Measurements from ENCODE around the gene GUCY1A1. TPM values are rescaled to one million over a fixed set of nuclear protein-coding genes. Genes with fewer than 3 reads are reported as not detected.

GUCY1A1 gene, protein sequence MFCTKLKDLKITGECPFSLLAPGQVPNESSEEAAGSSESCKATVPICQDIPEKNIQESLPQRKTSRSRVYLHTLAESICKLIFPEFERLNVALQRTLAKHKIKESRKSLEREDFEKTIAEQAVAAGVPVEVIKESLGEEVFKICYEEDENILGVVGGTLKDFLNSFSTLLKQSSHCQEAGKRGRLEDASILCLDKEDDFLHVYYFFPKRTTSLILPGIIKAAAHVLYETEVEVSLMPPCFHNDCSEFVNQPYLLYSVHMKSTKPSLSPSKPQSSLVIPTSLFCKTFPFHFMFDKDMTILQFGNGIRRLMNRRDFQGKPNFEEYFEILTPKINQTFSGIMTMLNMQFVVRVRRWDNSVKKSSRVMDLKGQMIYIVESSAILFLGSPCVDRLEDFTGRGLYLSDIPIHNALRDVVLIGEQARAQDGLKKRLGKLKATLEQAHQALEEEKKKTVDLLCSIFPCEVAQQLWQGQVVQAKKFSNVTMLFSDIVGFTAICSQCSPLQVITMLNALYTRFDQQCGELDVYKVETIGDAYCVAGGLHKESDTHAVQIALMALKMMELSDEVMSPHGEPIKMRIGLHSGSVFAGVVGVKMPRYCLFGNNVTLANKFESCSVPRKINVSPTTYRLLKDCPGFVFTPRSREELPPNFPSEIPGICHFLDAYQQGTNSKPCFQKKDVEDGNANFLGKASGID
- total RNA-seq, result 0.32 and 0.43 TPM in 2 replicates

DNA sequence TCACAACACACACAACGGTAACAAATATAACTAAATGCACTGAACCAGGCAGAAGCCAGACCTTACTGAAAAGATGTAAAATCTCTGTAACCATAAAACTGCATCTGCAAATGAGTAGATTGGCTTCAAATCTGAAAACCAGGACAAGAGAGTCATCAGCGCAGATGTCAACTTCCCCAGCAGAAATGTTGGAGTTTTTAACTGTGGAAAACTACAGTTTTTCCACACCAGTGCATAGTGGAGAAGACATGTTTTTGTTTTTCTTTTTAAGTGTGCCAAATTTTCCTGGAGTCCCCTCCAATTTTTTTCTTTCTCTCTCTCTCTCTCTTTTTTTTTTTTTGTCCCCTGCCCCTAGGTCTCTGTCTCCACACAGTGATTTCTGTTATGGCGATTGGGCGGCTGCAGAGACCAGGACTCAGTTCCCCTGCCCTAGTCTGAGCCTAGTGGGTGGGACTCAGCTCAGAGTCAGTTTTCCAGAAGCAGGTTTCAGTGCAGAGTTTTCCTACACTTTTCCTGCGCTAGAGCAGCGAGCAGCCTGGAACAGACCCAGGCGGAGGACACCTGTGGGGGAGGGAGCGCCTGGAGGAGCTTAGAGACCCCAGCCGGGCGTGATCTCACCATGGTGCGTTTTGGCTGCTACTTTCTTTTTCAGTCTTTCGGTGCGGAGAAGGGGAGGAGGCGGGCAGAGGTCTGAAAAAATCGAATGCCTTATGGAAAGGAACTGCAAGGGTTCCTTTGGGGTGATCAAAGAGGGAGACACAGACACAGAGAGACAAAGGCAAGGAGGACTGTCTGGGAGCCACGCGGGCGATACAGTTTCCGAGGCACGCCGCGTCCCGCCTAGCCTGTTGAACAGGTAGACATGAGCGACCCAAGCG is at the start of gene GUCY1A1:
TSS of gene GUCY1A1 (plus strand) at position 505 of the 878 bp plus-strand sequence. CDS start 30,020 bp downstream, outside the sequence.
- DNase-seq (ENCODE audit: low read depth), result peak; percentile 17
- H3K4me3 ChIP-seq (ENCODE audit: low read depth, low read length), result peak within 1 kb of the TSS; percentile 60
- TF ChIP-seq, protein P1, sequence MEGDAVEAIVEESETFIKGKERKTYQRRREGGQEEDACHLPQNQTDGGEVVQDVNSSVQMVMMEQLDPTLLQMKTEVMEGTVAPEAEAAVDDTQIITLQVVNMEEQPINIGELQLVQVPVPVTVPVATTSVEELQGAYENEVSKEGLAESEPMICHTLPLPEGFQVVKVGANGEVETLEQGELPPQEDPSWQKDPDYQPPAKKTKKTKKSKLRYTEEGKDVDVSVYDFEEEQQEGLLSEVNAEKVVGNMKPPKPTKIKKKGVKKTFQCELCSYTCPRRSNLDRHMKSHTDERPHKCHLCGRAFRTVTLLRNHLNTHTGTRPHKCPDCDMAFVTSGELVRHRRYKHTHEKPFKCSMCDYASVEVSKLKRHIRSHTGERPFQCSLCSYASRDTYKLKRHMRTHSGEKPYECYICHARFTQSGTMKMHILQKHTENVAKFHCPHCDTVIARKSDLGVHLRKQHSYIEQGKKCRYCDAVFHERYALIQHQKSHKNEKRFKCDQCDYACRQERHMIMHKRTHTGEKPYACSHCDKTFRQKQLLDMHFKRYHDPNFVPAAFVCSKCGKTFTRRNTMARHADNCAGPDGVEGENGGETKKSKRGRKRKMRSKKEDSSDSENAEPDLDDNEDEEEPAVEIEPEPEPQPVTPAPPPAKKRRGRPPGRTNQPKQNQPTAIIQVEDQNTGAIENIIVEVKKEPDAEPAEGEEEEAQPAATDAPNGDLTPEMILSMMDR (IDR thresholded peaks at IDR 0.05; ENCODE audit: insufficient read depth, low read depth, low read length), result no peak

DNA sequence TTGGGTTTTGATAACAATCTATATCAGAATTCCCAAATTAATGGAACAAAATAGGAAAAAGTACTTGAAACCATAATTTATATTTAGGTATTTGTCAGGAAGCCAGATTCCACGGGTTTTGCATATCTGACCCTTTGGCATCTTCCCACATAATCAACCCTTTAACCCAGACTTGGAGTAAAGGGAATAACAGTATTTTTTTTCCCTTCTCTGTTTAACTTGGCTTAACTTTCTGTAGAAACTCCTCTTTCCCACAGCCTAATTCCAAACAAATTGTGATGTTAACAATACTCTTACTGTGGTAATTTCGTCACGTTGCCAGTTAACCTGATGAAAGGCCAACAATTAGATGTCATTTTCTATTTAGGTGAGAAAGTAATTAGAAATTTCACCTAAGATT is 49.4 kb upstream of the GUCY1A1 start:
- peak; percentile 51 for DNase-seq (ENCODE audit: low read depth)
- no peak overlapping the region for H3K4me3 ChIP-seq (ENCODE audit: low read depth, low read length)
- TF ChIP-seq, protein P1 (IDR thresholded peaks at IDR 0.05; ENCODE audit: insufficient read depth, low read depth, low read length), result no peak

DNA sequence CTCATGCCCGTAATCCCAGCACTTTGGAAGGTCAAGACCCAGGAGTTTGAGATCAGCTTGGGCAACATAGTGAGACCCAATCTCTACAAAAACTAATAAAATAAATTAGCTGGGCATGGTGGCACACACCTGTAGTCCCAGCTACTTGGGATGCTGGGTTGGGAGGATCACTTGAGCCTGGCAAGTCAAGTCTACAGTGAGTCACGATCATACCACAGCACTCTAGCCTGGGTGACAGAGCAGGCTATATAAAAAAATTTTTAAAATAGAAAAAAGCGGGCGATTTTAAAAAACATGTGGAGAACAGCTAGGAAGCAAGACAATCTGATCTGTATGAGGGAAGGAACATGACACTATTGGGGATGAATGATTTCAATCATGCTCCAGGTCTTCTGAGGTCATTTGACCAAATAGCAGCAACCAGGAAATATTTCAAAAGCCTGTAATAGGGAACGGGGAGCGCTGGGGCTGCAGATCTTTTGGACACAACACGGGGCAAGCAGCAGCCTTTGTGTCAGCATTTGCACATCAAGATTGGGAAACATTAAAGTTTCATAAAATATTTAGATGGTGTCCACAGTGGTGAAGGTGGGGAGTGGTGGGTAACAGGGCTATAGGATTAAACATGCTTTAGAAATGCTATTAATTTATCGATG is 48.3 kb upstream of the GUCY1A1 start:
- no peak for DNase-seq (ENCODE audit: low read depth)
- TF ChIP-seq, protein P1 (IDR thresholded peaks at IDR 0.05; ENCODE audit: insufficient read depth, low read depth, low read length), result no peak
- no peak overlapping the region for H3K4me3 ChIP-seq (ENCODE audit: low read depth, low read length)

DNA sequence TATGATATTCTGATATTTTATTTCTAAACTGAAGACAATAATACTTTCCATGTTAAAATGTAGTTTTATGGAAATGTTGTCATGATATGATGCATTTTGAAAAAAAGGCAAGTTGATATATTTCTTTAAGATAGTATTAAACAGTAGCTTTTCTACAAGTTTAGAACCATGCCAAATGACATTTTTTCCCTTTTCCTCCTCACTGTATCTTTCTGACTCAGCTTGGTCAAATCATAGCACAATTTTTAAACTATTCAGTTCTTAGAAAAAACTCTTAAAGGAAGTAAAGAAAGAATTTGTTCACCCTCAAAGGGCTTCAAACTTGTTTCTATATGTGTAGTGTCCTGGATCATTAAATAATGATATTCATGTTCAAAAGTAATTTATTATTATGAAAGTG is 46.0 kb upstream of the GUCY1A1 start:
- H3K4me3 ChIP-seq (ENCODE audit: low read depth, low read length), result no peak overlapping the region
- TF ChIP-seq, protein P1 (IDR thresholded peaks at IDR 0.05; ENCODE audit: insufficient read depth, low read depth, low read length), result no peak
- DNase-seq (ENCODE audit: low read depth), result no peak

DNA sequence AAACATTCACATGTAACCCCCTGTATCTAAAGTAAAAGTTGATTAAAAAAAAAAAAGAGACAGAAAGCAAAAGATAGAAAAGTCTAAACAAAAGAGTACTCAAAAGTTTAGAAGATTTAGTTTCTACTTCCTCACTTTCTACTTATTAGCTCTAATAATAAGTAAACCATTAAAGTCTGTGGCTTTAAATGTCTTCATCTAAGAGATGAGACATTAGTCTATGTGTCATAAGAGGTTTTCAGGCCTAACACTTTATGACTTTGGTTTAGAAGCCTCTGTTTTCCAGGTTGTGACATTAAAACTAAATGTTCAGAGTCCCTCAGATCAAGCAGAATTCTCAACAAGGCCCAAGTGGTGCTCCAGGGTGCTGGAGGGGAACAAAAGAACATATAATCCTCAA is 42.2 kb upstream of the GUCY1A1 start:
- TF ChIP-seq, protein P1 (IDR thresholded peaks at IDR 0.05; ENCODE audit: insufficient read depth, low read depth, low read length), result no peak

DNA sequence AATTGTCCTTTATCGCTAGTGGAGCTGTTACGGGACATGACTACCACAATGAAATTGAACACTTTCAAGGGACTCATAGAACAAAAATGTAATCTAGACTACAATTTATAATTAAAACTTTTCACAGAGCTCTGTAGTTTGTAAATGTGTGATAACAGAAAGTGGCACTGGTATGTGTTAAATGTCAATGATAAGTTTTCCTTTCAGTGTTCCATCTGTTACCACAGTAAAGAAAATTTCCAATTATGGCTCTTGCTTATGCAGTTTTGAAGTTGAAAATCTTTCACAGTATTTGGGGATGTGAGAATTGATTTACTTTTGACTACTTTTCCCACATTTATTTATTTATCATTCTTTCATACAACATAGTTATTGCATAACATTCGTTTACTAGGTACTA is 40.1 kb upstream of the GUCY1A1 start:
- DNase-seq (ENCODE audit: low read depth), result no peak

More for the DNA sequence above, 42.2 kb upstream of the GUCY1A1 start:
- H3K4me3 ChIP-seq (ENCODE audit: low read depth, low read length), result no peak overlapping the region
- DNase-seq (ENCODE audit: low read depth), result no peak

More for the DNA sequence above, 40.1 kb upstream of the GUCY1A1 start:
- TF ChIP-seq, protein P1 (IDR thresholded peaks at IDR 0.05; ENCODE audit: insufficient read depth, low read depth, low read length), result no peak
- no peak overlapping the region for H3K4me3 ChIP-seq (ENCODE audit: low read depth, low read length)
